Measurements from ENCODE around the gene PRAME.

The PRAME gene

DNA sequence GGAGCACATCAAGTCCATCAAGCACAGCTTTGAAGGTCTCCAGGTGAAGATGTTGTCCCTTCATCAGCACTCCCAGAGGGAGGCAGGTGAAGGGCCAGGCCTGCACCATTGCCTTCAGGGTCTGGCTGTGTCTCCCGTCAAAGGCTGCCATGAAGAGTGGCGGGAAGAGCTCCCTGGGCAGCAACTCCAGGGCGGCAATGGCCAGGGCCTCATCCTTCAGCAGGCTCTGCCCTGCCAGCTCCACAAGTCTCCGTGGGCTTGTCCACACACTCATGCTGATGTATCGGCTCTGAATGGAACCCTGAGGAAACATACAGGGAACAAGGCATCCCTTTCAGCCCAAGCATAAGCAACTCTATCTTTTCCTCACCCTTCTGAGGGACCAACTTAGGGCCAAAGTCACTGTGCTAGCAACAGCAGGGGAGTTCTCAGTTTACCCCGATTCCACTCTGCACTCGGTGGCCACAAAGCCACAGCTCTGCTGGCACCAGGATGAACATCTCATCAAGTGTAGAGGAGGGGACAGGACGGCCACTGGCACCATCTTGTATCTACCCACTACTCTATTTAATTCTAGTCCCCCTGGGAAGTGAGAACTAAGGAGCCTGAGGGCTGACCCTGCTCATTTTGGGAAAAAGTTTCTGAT, 8.2 kb downstream of the PRAME start:
- Histone ChIP-seq H3K79me2 (ENCODE audit: low read length) (no peaks in the 10 kb centered on the region), H3K27me3 (ENCODE audit: low read depth, low read length) (no peaks in the 10 kb centered on the region), H3K4me1 (ENCODE audit: low read length) (peaks cover 11% of the 10 kb centered on the region), H3K9me3 (ENCODE audit: insufficient read depth, low read length) (no peaks in the 10 kb centered on the region), H3K36me3 (replicated peaks; ENCODE audit: low read depth, low read length) (peaks cover 14% of the 10 kb centered on the region), H3K4me3 (ENCODE audit: low read length) (no peak overlapping the region), H4K20me1 (ENCODE audit: insufficient read depth, low read length) (no peaks in the 10 kb centered on the region), H3K27ac (ENCODE audit: low read length) (no peak overlapping the region), H3K9ac (ENCODE audit: low read length) (no peak overlapping the region), H3K4me2 (ENCODE audit: low read length) (no peak overlapping the region), H2AFZ (ENCODE audit: low read depth, low read length) (no peak overlapping the region)
- TF ChIP-seq EZH2phosphoT487 (IDR thresholded peaks at IDR 0.05; ENCODE audit: low read depth) = no peak
- TF ChIP-seq, protein P1, sequence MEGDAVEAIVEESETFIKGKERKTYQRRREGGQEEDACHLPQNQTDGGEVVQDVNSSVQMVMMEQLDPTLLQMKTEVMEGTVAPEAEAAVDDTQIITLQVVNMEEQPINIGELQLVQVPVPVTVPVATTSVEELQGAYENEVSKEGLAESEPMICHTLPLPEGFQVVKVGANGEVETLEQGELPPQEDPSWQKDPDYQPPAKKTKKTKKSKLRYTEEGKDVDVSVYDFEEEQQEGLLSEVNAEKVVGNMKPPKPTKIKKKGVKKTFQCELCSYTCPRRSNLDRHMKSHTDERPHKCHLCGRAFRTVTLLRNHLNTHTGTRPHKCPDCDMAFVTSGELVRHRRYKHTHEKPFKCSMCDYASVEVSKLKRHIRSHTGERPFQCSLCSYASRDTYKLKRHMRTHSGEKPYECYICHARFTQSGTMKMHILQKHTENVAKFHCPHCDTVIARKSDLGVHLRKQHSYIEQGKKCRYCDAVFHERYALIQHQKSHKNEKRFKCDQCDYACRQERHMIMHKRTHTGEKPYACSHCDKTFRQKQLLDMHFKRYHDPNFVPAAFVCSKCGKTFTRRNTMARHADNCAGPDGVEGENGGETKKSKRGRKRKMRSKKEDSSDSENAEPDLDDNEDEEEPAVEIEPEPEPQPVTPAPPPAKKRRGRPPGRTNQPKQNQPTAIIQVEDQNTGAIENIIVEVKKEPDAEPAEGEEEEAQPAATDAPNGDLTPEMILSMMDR (IDR thresholded peaks at IDR 0.05; ENCODE audit: low read depth, low read length) = no peak

DNA sequence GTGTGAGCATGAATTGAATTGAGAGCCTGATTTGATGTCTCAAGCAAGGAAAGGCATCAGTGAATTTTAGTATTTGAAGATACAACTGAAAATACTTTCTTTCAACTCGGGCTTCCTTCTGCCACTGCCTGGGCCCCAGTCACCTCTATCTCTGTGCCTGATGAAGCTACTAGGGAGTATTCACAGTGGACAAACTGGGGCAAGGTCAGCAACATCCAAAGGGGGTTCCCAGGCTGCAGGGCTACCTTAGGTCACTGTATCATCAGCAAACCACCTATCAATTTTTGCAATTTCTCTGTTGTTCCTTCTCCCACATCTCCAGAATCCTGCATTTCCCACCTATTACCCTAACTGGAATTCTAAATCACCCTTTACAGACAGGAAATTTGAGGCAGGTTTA, 10.2 kb downstream of the PRAME start:
- Histone ChIP-seq H3K4me2 (ENCODE audit: low read length) (no peak overlapping the region), H4K20me1 (ENCODE audit: insufficient read depth, low read length) (no peaks in the 10 kb centered on the region), H3K4me1 (ENCODE audit: low read length) (no peaks in the 10 kb centered on the region), H2AFZ (ENCODE audit: low read depth, low read length) (no peak overlapping the region), H3K9ac (ENCODE audit: low read length) (no peak overlapping the region), H3K9me3 (ENCODE audit: insufficient read depth, low read length) (no peaks in the 10 kb centered on the region), H3K79me2 (ENCODE audit: low read length) (no peaks in the 10 kb centered on the region), H3K4me3 (ENCODE audit: low read length) (no peak overlapping the region), H3K27me3 (ENCODE audit: low read depth, low read length) (no peaks in the 10 kb centered on the region), H3K27ac (ENCODE audit: low read length) (no peak overlapping the region), H3K36me3 (replicated peaks; ENCODE audit: low read depth, low read length) (peaks cover 14% of the 10 kb centered on the region)
- no peak for TF ChIP-seq EZH2phosphoT487 (IDR thresholded peaks at IDR 0.05; ENCODE audit: low read depth)
- TF ChIP-seq, protein P1 (IDR thresholded peaks at IDR 0.05; ENCODE audit: low read depth, low read length) = no peak

DNA sequence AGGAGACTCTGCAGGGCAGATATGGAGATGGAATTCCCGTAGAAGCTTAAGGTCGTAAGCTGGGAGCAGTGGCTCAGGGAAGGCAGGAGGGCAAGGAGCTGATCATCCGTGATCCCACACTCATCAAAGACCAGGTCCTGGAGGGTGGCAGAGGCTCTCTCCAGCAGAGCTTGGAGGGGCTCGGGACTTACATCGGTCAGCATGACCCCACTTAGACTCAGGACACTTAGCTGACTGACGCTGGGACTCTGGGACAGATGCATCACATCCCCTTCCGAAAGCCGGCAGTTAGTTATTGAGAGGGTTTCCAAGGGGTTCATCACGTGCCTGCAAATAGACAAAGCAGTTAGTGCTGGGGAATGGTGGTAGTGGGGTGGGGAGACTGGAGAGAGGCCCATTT, 10.7 kb downstream of the PRAME start:
- H2AFZ ChIP-seq (ENCODE audit: low read depth, low read length) = no peak overlapping the region
- no peak for TF ChIP-seq EZH2phosphoT487 (IDR thresholded peaks at IDR 0.05; ENCODE audit: low read depth)
- TF ChIP-seq, protein P1 (IDR thresholded peaks at IDR 0.05; ENCODE audit: low read depth, low read length) = no peak
- no peak overlapping the region for H3K9ac ChIP-seq (ENCODE audit: low read length)
- no peak overlapping the region for H3K4me3 ChIP-seq (ENCODE audit: low read length)
- peaks cover 14% of the 10 kb centered on the region for H3K36me3 ChIP-seq (replicated peaks; ENCODE audit: low read depth, low read length)
- H4K20me1 ChIP-seq (ENCODE audit: insufficient read depth, low read length) = no peaks in the 10 kb centered on the region
- H3K27ac ChIP-seq (ENCODE audit: low read length) = no peak overlapping the region
- no peaks in the 10 kb centered on the region for H3K4me1 ChIP-seq (ENCODE audit: low read length)
- no peaks in the 10 kb centered on the region for H3K9me3 ChIP-seq (ENCODE audit: insufficient read depth, low read length)
- H3K79me2 ChIP-seq (ENCODE audit: low read length) = no peaks in the 10 kb centered on the region
- H3K4me2 ChIP-seq (ENCODE audit: low read length) = no peak overlapping the region
- no peaks in the 10 kb centered on the region for H3K27me3 ChIP-seq (ENCODE audit: low read depth, low read length)

DNA sequence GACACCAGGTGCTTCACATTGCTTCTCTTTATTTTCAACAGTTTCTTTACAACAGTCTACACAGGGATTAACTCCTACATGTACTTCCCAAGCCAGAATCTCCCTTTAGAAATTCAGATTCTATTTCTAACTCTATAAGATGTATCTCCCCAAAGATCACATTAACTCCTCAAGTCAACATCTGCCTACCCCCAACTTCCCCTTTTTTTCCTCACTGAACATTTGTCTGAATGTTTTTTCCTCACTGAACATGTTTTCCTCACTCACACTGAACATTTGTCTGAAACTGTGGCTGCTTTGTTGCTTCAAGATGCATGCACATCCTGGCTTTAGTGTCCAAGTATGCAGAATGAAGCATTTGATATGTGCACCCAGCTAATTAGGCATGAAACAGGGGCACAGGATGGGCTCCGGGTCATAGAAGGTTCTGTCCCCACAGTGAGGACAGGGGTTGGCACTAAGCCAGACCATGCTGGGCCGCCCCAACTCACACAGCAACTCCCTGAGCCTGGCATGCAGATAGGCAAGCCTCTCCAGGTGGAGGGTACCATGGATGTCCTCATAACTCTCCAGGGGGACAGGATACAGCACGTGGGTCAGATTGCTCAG, 11.3 kb downstream of the PRAME start:
- Histone ChIP-seq H3K79me2 (ENCODE audit: low read length) (no peaks in the 10 kb centered on the region), H4K20me1 (ENCODE audit: insufficient read depth, low read length) (no peaks in the 10 kb centered on the region), H3K4me1 (ENCODE audit: low read length) (no peaks in the 10 kb centered on the region), H3K4me2 (ENCODE audit: low read length) (no peak overlapping the region), H3K9ac (ENCODE audit: low read length) (no peak overlapping the region), H3K27me3 (ENCODE audit: low read depth, low read length) (no peaks in the 10 kb centered on the region), H3K36me3 (replicated peaks; ENCODE audit: low read depth, low read length) (peaks cover 14% of the 10 kb centered on the region), H2AFZ (ENCODE audit: low read depth, low read length) (no peak overlapping the region), H3K27ac (ENCODE audit: low read length) (no peak overlapping the region), H3K9me3 (ENCODE audit: insufficient read depth, low read length) (no peaks in the 10 kb centered on the region), H3K4me3 (ENCODE audit: low read length) (no peak overlapping the region)
- TF ChIP-seq, protein P1 (IDR thresholded peaks at IDR 0.05; ENCODE audit: low read depth, low read length) = no peak
- TF ChIP-seq EZH2phosphoT487 (IDR thresholded peaks at IDR 0.05; ENCODE audit: low read depth) = no peak
